Heart left ventricle (tissue), 16 donors: Measurements from ENCODE around the gene BAIAP2L2. TPM values are rescaled to one million over a fixed set of nuclear protein-coding genes. Genes with fewer than 3 reads are reported as not detected.
A peak's percentile ranks its signal among the peaks of the same experiment; 100 is the strongest.

Experiments used
- ATAC-seq, 4 donors: fragments of 200-7000 bp; cut with Tn5 transposase; one replicate each; pipeline ENCODE4 v1.9.1; 2020 to 2022; ENCODE audit warnings: moderate library complexity in 4 of 4, mild to moderate bottlenecking in 3 of 4, moderate number of reproducible peaks in 1 of 4
- DNase-seq, 5 donors: peaks; one replicate each; pipeline ENCODE4 v3.0.0-alpha.2; 2020
- H3K27ac ChIP-seq, 12 donors: fragments of 200-600 bp; sonication (generic) in 4 of 12; one replicate each; pipeline versions ENCODE4 v1.5.0 to v1.8.0; 2016 to 2022; ENCODE audit warnings: mild to moderate bottlenecking in 2 of 12
- H3K27me3 ChIP-seq, 9 donors: fragments of 200-600 bp; sonication (generic) in 2 of 9; one replicate each; pipeline versions ENCODE4 v1.5.1 to v1.8.0; 2016 to 2022; ENCODE audit warnings: mild to moderate bottlenecking in 3 of 9
- H3K36me3 ChIP-seq, 9 donors: fragments of 200-600 bp; sonication (generic) in 2 of 9; one replicate each; pipeline versions ENCODE4 v1.5.0 to v1.8.0; 2018 to 2022; ENCODE audit warnings: mild to moderate bottlenecking in 2 of 9
- H3K4me1 ChIP-seq, 12 donors: fragments of 200-600 bp; sonication (generic) in 4 of 12; one replicate each; pipeline versions ENCODE4 v1.5.0 to v1.8.0; 2016 to 2022; ENCODE audit warnings: mild to moderate bottlenecking in 3 of 12
- H3K4me3 ChIP-seq, 12 donors: fragments of 200-600 bp; sonication (generic) in 4 of 12; one replicate each; pipeline versions ENCODE4 v1.5.0 to v1.8.0; 2017 to 2022; ENCODE audit warnings: mild to moderate bottlenecking in 9 of 12, moderate library complexity in 4 of 12
- H3K9me3 ChIP-seq, 12 donors: fragments of 200-600 bp; sonication (generic) in 4 of 12; one replicate each; pipeline versions ENCODE4 v1.5.0 to v1.8.0; 2016 to 2022; ENCODE audit warnings: mild to moderate bottlenecking in 1 of 12
- CTCF ChIP-seq, 12 donors: fragments of 200-600 bp; sonication (generic) in 4 of 12; IDR thresholded peaks; one replicate each; pipeline versions ENCODE4 v1.5.0 to v1.8.0; 2018 to 2022; ENCODE audit warnings: antibody characterized with exemption in 12 of 12, mild to moderate bottlenecking in 5 of 12
- POLR2A ChIP-seq, 2 donors: fragments of 450-650 bp; IDR thresholded peaks; one replicate each; pipeline ENCODE4 v1.6.1; 2017; ENCODE audit warnings: antibody characterized with exemption in 2 of 2, mild to moderate bottlenecking in 2 of 2, moderate library complexity in 2 of 2
- WGBS, 4 donors: extraction: QIAGEN DNeasy Blood & Tissue Kit in 2 of 4; methylation state at CpG; one replicate each; pipeline versions ENCODE4 v1.1.5 to v1.1.7; 2013 to 2018; 5-methylcytosine and 5-hydroxymethylcytosine counted together
- intact Hi-C, 10 donors: fragments of 100-400 bp; cut with DNase I; formaldehyde crosslinking; loops; one replicate each; pipeline versions ENCODE4 v1.11.1 to v1.14.2; 2022
- polyA plus RNA-seq, 2 donors: library from polyadenylated mRNA; stranded (reverse); fragments of 200-250 nt; gene quantifications; one replicate each; pipeline ENCODE4 v1.2.3, GENCODE V29; 2013
- total RNA-seq, 9 donors: library from RNA; depleted of rRNA in 2 of 9; stranded (reverse); fragments of >200 nt in 2 of 9; fragmentation: NEBNext Ultra II Directional in 3 of 9; extraction: Animal tissue kit (Norgen Biotek cat#: 25700) in 3 of 9; gene quantifications; one replicate each; pipeline versions ENCODE4 v1.1.0 to v1.2.4, GENCODE V29; 2016 to 2023
- donor health status: ischemic (EF 13 %, LVEDD 7.1; RV severe dilation, severe dysfunction).
- donor health status: healthy with polysubstance abuse.
- donor health status: DM: no; HTN: yes; CAD: no.
- donor health status: DM: no; HTN: no; CAD: no.
- donor health status: ischemic (EF 25% LVEDD 6.9; RV normal size, moderate dysfunction).
- donor health status: ischemic (EF 25% LVEDD 5.7; RV mildly dilated, moderate dysfunction).
- donor health status: healthy.
- donor health status: DM: yes; HTN: yes; CAD: no.
- donor health status: ischemic (EF 35%, LVEDD 5.7; RV mildly dilated, moderate dysfunction).
- donor health status: nonischemic (EF 11% LVEDD 7.7; RV severe dilation, severe dysfunction).
- donor health status: DM: yes; HTN: yes; CAD: no.
- donor health status: PGD.
- donor health status: ischemic (EF 29% LVEDD 5.4; RV normal size, mild dysfunction).
- donor health status: nonischemic (EF 23%, LVEDD 6.1; RV moderate dilation, normal function).

The BAIAP2L2 gene
- total and polyA plus RNA-seq, 11 donors, result 0.09 to 0.30 (median 0.22) TPM; not detected in 1

DNA sequence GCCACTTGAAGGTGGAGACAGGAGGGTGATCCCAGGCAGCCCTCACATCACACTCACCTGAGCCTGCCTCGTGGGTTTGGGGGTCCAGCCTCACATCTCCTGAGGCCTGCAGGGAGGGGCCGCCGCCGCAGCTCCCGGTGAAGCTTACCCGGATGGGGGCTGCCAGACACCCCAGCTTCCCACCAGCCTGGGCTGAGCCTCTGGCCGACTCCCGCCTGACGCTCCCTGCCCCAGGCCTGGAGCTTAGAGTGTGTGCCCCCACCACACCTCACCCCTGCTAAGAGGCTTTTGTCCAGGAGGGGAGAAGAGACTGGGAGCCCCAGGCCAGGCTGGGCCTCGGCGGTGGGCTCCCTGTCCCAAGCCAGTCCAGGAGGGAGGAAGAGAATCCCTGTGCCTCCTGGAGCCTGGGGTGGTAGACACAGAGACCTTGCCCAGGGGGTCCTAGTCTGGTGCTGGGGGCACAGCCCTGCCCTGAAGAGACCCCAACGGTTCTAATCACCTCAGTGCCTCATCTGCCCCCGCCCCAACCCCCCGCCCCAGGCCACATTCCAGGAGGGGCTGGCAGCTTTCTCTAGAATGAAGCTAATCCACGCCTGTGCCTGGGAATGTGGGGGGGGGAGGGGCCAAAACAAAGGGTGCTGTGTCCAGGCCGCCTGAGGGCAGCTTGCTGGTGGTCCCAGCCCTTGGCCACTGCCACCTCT, 26.4 kb downstream of the BAIAP2L2 start, which contains the start of gene SLC16A8:
Gene SLC16A8 (minus strand): TSS at position 254 of the 701 bp plus-strand sequence. CDS start 1,311 bp downstream, outside the sequence.
- 83 to 86% (median 84%) methylated on average over 10 to 16 of the region's 16 CpGs for WGBS, 4 donors
- H3K27me3 ChIP-seq, result peaks cover 0 to 47% (median 10%) of the 10 kb centered on the region in 9 donors

DNA sequence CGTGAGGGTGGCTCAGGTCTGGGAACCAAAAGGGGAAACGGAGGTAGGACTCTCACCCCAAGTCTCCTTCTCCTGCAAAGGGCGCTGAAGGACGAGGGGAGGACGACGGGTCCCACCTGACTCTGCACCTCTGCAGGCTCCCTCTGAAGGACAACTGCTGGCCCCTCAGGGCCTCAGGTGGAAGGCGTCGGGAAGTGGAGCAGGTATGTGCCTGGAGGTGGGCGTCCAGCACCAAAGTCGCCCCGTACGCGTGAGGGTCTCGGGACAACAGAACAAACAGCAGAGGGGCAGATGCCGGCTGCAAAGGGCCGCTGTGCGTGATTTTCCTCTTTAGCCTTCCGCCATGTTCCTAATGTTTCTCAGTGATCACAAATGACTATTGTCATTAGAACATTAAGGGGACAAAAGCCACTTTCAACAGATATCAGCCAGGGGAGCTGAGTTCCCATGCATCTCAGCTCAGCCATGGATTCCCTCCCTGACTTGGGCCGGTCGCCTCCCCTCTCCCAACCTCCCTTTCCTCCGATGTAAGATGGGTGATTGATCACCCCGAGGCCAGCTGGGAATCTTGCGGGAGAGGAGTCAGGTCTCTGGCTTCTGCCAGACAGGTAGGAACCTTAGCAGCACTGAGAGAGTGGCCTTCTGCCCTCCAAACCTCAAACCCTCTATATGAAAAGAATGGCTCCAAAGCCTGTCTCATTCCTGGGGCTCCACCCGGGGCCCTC, 27.3 kb downstream of the BAIAP2L2 start:
- DNase-seq (peak in 2 of 5 donors; percentile 25 to 62), ATAC-seq (no peak)
- peaks cover 0 to 38% (median 9%) of the 10 kb centered on the region in 9 donors for H3K27me3 ChIP-seq
- no peak for TF ChIP-seq POLR2A (IDR thresholded peaks at IDR 0.05)
- no peak for TF ChIP-seq CTCF (IDR thresholded peaks at IDR 0.05)
- peaks cover 5 to 23% (median 15%) of the 10 kb centered on the region in 12 donors for H3K4me1 ChIP-seq
- H3K4me3 ChIP-seq, result no peak overlapping the region
- no peak overlapping the region for H3K27ac ChIP-seq
- H3K9me3 ChIP-seq, result no peaks in the 10 kb centered on the region
- WGBS, 4 donors, result 86 to 92% (median 89%) methylated on average over 24 of the region's 24 CpGs
- H3K36me3 ChIP-seq, result no peaks in the 10 kb centered on the region
- intact Hi-C loops, result no loop called here

More for the DNA sequence above, 26.4 kb downstream of the BAIAP2L2 start, which contains the start of gene SLC16A8:
- H3K9me3 ChIP-seq, result no peaks in the 10 kb centered on the region
- no peak within 1 kb of the TSS for H3K27ac ChIP-seq
- H3K4me3 ChIP-seq, result no peak within 1 kb of the TSS
- no peak for ATAC-seq
- H3K36me3 ChIP-seq, result no peaks in the 10 kb centered on the region
- H3K4me1 ChIP-seq, result peaks cover 5 to 29% (median 20%) of the 10 kb centered on the region in 12 donors
- TF ChIP-seq CTCF (IDR thresholded peaks at IDR 0.05), result no peak
- no peak for TF ChIP-seq POLR2A (IDR thresholded peaks at IDR 0.05)
- peak in 1 of 5 donors; percentile 53 for DNase-seq
- intact Hi-C loops, result no loop called here

- TF ChIP-seq CTCF (IDR thresholded peaks at IDR 0.05) (no peak), POLR2A (IDR thresholded peaks at IDR 0.05) (no peak)
- H3K27me3 ChIP-seq, result peaks cover 0 to 35% (median 9%) of the 10 kb centered on the region in 9 donors
- DNase-seq, result peak in 2 of 5 donors; percentile 27 to 51
Observed at GRCh38 chr22:38081941-38082828, 28.3 kb downstream of the BAIAP2L2 start.

More at GRCh38 chr22:38081941-38082828, 28.3 kb downstream of the BAIAP2L2 start:
- H3K4me3 ChIP-seq, result peak overlapping the region; percentile 5 to 52 (median 44)
- intact Hi-C loops, result no loop called here
- peak overlapping the region in 1 of 12 donors; percentile 13 for H3K27ac ChIP-seq
- ATAC-seq, result peak in 1 of 4 donors; percentile 11
- H3K4me1 ChIP-seq, result peaks cover 5 to 23% (median 15%) of the 10 kb centered on the region in 12 donors
- no peaks in the 10 kb centered on the region for H3K36me3 ChIP-seq
- H3K9me3 ChIP-seq, result no peaks in the 10 kb centered on the region
- WGBS, 4 donors, result 33 to 49% (median 40%) methylated on average over 29 to 52 of the region's 52 CpGs
